ENCODE results near the gene RPTOR.

GRCh38 chr17:80906364-80907259, 362.0 kb downstream of the RPTOR start:
- TF ChIP-seq TOX (CRISPR knock-in tag; IDR thresholded peaks at IDR 0.05; ENCODE audit: borderline replicate concordance) (no peak), CSDC2 (CRISPR knock-in tag; IDR thresholded peaks at IDR 0.05) (no peak), TCF4 (CRISPR knock-in tag; IDR thresholded peaks at IDR 0.05; ENCODE audit: borderline replicate concordance) (no peak), ZFP3 (CRISPR knock-in tag; IDR thresholded peaks at IDR 0.05) (no peak), ARNTL (CRISPR knock-in tag; IDR thresholded peaks at IDR 0.05; ENCODE audit: borderline replicate concordance, low read depth) (no peak), CREB5 (CRISPR knock-in tag; IDR thresholded peaks at IDR 0.05; ENCODE audit: low read depth) (no peak), BACH2 (CRISPR knock-in tag; IDR thresholded peaks at IDR 0.05; ENCODE audit: borderline replicate concordance) (no peak), ESRRG (CRISPR knock-in tag; IDR thresholded peaks at IDR 0.05) (no peak), ISL1 (CRISPR knock-in tag; IDR thresholded peaks at IDR 0.05) (no peak), POU6F1 (CRISPR knock-in tag; IDR thresholded peaks at IDR 0.05; ENCODE audit: borderline replicate concordance, low read depth) (no peak), PATZ1 (CRISPR knock-in tag; IDR thresholded peaks at IDR 0.05; ENCODE audit: borderline replicate concordance) (no peak)

Data from SK-N-SH treated with all-trans-retinoic acid at 6 μM for 48 hours (cell line).